BJ (cell line): Measurements from ENCODE around the gene BEST2. TPM values are rescaled to one million over a fixed set of nuclear protein-coding genes. Genes with fewer than 3 reads are reported as not detected.
A peak's percentile ranks its signal among the peaks of the same experiment; 100 is the strongest.

ENCODE experiments used
- CTCF ChIA-PET: fragments of 350-600 bp; formaldehyde crosslinking; extraction: SDS; loops from one replicate; lab custom pipeline; 2021; ENCODE audit warnings: antibody characterized with exemption, inconsistent platforms; lab: Yijun Ruan, JAX
- POLR2A ChIA-PET: fragments of 300-600 bp; sonication (Branson Sonifier 250); formaldehyde crosslinking; extraction: SDS; loops from one replicate; lab custom pipeline; 2021; ENCODE audit warnings: antibody characterized with exemption; lab: Charles Lee
- DNase-seq: peaks from one replicate; pipeline ENCODE4 v3.0.0-alpha.2; 2011; ENCODE audit warnings: low read depth
- H3K27me3 ChIP-seq: 2 replicates; pipeline ENCODE4 v1.6.0; 2011; ENCODE audit warnings: low read length; ENCODE audit not compliant: control insufficient read depth, insufficient read depth
- H3K36me3 ChIP-seq: 2 replicates; pipeline ENCODE4 v1.5.1; 2011; ENCODE audit warnings: low read length; ENCODE audit not compliant: control insufficient read depth, insufficient read depth
- H3K4me3 ChIP-seq: 2 replicates; pipeline ENCODE4 v1.5.1; 2011; ENCODE audit warnings: low read depth, mild to moderate bottlenecking, control low read depth, low read length
- polyA plus RNA-seq: library from polyadenylated mRNA; depleted of rRNA; stranded (reverse); fragments of >200 nt; gene quantifications from 2 replicates; pipeline ENCODE4 v1.2.3, GENCODE V29; 2011
- TF ChIP-seq, protein P1 (sequence below): IDR thresholded peaks from 2 replicates; pipeline ENCODE4 v1.5.1; 2011; ENCODE audit warnings: low read depth, mild to moderate bottlenecking, control low read depth, inconsistent platforms, low read length, moderate library complexity; ENCODE audit not compliant: insufficient read depth

The BEST2 gene
- polyA plus RNA-seq, 1 experiment = not detected

DNA sequence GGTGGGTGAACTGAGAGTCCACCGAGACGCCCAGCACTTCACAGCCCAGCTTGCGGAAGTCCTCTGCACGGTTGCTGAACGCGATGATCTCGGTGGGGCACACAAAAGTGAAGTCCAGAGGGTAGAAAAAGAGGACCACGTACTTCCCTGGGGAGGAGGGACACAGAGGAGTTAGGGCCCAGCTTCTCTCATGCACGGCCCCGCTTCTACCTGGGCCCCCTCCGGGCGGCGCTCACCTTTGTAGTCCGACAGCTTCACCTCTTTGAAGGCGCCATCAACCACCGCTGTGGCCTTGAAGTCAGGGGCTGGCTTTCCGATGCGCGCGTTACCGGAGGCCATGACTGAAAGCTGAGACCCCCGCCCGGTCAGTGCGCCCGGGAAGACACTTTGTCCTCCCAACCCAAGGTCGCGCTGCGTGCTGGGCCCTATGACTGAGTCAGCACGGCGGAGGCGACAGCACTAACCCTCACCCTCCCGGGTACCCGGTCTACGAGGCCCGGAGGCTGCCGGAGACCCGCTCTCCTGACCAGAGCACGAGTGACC is 49.4 kb downstream of the BEST2 start:
- POLR2A ChIA-PET = no interaction called here
- H3K36me3 ChIP-seq = peaks cover 10% of the 10 kb centered on the region
- TF ChIP-seq, protein P1, sequence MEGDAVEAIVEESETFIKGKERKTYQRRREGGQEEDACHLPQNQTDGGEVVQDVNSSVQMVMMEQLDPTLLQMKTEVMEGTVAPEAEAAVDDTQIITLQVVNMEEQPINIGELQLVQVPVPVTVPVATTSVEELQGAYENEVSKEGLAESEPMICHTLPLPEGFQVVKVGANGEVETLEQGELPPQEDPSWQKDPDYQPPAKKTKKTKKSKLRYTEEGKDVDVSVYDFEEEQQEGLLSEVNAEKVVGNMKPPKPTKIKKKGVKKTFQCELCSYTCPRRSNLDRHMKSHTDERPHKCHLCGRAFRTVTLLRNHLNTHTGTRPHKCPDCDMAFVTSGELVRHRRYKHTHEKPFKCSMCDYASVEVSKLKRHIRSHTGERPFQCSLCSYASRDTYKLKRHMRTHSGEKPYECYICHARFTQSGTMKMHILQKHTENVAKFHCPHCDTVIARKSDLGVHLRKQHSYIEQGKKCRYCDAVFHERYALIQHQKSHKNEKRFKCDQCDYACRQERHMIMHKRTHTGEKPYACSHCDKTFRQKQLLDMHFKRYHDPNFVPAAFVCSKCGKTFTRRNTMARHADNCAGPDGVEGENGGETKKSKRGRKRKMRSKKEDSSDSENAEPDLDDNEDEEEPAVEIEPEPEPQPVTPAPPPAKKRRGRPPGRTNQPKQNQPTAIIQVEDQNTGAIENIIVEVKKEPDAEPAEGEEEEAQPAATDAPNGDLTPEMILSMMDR = no peak
- H3K4me3 ChIP-seq = peak overlapping the region; percentile 93
- DNase-seq = no peak
- no peaks in the 10 kb centered on the region for H3K27me3 ChIP-seq
- CTCF ChIA-PET = interaction anchor here (1.1 to 17.9 kb wide), 3 partner anchors 34 to 47 kb away, joined by 3 to 874 read pairs (median 4); partner anchors contain the start of gene HOOK2

- TF ChIP-seq, protein P1 = no peak
- ChIA-PET POLR2A (interaction anchor here (0.5 kb wide), 1 partner anchor 10 kb away, joined by 4 read pairs; no protein-coding TSS in a partner anchor), CTCF (interaction anchor here (0.8 to 17.9 kb wide), 5 partner anchors 13 to 46 kb away, joined by 3 to 874 read pairs (median 4); partner anchors contain the start of gene HOOK2)
- no peaks in the 10 kb centered on the region for H3K27me3 ChIP-seq
- peak within 1 kb of the TSS; percentile 93 for H3K4me3 ChIP-seq
- DNase-seq = no peak
- peaks cover 10% of the 10 kb centered on the region for H3K36me3 ChIP-seq
These were observed 50.1 kb downstream of the BEST2 start, which contains the start of the genes PRDX2 and THSD8 for GRCh38 chr19:12801466-12802266. Gene PRDX2, minus strand, starts transcription at chr19:12801800. Its CDS starts 539 bp downstream, at chr19:12801261. Gene THSD8, plus strand, starts transcription at chr19:12802069. Its CDS starts 3 bp downstream, at chr19:12802072.

DNA sequence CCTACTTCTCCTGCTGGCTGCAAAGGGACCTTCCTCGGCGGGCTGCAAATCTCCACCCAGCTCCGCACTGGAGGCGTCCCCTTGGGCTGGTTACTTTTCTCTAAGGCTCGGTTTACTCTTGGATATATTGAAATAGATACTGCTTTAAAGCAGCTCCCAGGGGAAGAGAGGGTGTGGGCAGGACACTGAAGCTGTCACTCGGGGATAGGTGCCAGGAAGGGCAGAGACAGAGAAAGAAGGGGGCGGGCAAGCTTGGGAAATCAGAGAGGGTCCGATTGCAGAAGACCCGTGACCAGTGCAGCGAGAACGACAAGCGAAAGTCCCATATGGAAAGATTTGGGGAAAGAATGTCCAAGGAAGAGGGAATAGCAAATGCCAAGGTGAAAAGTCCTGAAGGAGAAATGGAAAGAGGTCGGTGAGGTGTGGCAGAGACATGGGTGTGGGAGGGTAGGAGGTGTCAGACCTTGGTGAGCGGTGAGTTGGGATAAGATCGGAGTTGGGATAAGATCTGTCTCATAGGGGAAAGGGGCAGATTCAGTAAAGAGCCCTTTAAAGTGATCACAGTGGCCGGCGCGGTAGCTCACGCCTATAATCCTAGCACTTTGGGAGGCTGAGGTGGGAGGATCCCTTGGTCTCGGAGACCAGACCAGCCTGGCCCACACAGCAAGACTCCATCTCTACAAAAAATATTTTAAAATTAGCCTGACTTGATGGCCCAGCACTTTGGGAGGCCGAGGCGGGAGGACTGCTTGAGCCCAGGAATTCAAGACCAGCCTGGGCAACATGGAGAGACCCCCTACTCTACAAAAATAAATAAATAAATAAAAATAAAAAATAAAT is 50.9 kb downstream of the BEST2 start:
- ChIA-PET CTCF (interaction anchor here (0.8 to 17.9 kb wide), 6 partner anchors 12 to 45 kb away, joined by 3 to 874 read pairs (median 4); partner anchors contain the start of gene HOOK2), POLR2A (interaction anchor here (0.5 kb wide), 1 partner anchor 11 kb away, joined by 4 read pairs; no protein-coding TSS in a partner anchor)
- peak overlapping the region; percentile 93 for H3K4me3 ChIP-seq
- no peak for DNase-seq
- no peaks in the 10 kb centered on the region for H3K27me3 ChIP-seq
- TF ChIP-seq, protein P1 = no peak
- H3K36me3 ChIP-seq = peaks cover 7% of the 10 kb centered on the region

- TF ChIP-seq, protein P1 = no peak
These were observed 52.5 kb downstream of the BEST2 start for GRCh38 chr19:12804051-12804450.

More at GRCh38 chr19:12804051-12804450, 52.5 kb downstream of the BEST2 start:
- no peak for DNase-seq
- ChIA-PET CTCF (interaction anchor here (0.5 to 17.9 kb wide), 3 partner anchors 37 to 1506 kb away, joined by 5 to 874 read pairs (median 14); partner anchors contain the start of gene HOOK2), POLR2A (no interaction called here)
- Histone ChIP-seq H3K27me3 (no peaks in the 10 kb centered on the region), H3K36me3 (peaks cover 6% of the 10 kb centered on the region), H3K4me3 (no peak overlapping the region)
